ENCODE measurements around the gene HEXIM1. TPM values are rescaled to one million over a fixed set of nuclear protein-coding genes. Genes with fewer than 3 reads are reported as not detected.

Gene HEXIM1
- 19.8 TPM for total RNA-seq
- long read RNA-seq, transcript HEXIM1-201 (1 exons, 3,600 nt) = major isoform, 23 of 24 reads
- long read RNA-seq, partial matches to known transcripts = 0 of 24 reads
- long read RNA-seq, other reads (novel, unspliced or antisense) = 1 of 24 reads

GRCh38 chr17:45148183-45149036 lies at the start of gene HEXIM1:
Gene HEXIM1 (plus strand): TSS chr17:45148475. CDS start chr17:45149191, 716 bp downstream.
- peak; percentile 100 for DNase-seq (ENCODE audit: low spot score)
- intact Hi-C loops (cut with DNase I) = loop anchor here (1.0 kb wide), 1 partner anchor 13 kb away; the partner anchor contains the start of gene HEXIM2

GRCh38 chr17:45098869-45099616 lies 49.2 kb upstream of the HEXIM1 start:
- peak; percentile 94 for DNase-seq (ENCODE audit: low spot score)
- intact Hi-C loops (cut with DNase I) = loop anchor here (5.0 kb wide), 3 partner anchors 33 to 177 kb away; partner anchors contain the start of gene PLCD3

GRCh38 chr17:45101546-45101882 lies 46.8 kb upstream of the HEXIM1 start:
- intact Hi-C loops (cut with DNase I) = no loop called here

GRCh38 chr17:45101883-45102811 lies 46.1 kb upstream of the HEXIM1 start:
- no peak for DNase-seq (ENCODE audit: low spot score)
- intact Hi-C loops (cut with DNase I) = no loop called here

More at GRCh38 chr17:45101546-45101882, 46.8 kb upstream of the HEXIM1 start:
- no peak for DNase-seq (ENCODE audit: low spot score)

GRCh38 chr17:45102856-45103255 lies 45.4 kb upstream of the HEXIM1 start:
- DNase-seq (ENCODE audit: low spot score) = no peak
- intact Hi-C loops (cut with DNase I) = no loop called here

GRCh38 chr17:45103269-45103795 lies 44.9 kb upstream of the HEXIM1 start:
- no peak for DNase-seq (ENCODE audit: low spot score)
- intact Hi-C loops (cut with DNase I) = no loop called here

GRCh38 chr17:45104029-45104428 lies 44.2 kb upstream of the HEXIM1 start:
- no peak for DNase-seq (ENCODE audit: low spot score)
- intact Hi-C loops (cut with DNase I) = no loop called here

- intact Hi-C loops (cut with DNase I) = no loop called here
- DNase-seq (ENCODE audit: low spot score) = no peak
Measured at GRCh38 chr17:45104497-45104896, 43.8 kb upstream of the HEXIM1 start.

- intact Hi-C loops (cut with DNase I) = no loop called here
Measured at GRCh38 chr17:45104907-45105624, 43.2 kb upstream of the HEXIM1 start.

GRCh38 chr17:45106096-45106495 lies 42.2 kb upstream of the HEXIM1 start:
- intact Hi-C loops (cut with DNase I) = no loop called here
- no peak for DNase-seq (ENCODE audit: low spot score)

More at GRCh38 chr17:45104907-45105624, 43.2 kb upstream of the HEXIM1 start:
- DNase-seq (ENCODE audit: low spot score) = no peak

GRCh38 chr17:45106582-45106981 lies 41.7 kb upstream of the HEXIM1 start:
- no peak for DNase-seq (ENCODE audit: low spot score)
- intact Hi-C loops (cut with DNase I) = no loop called here

GRCh38 chr17:45107293-45108010 lies 40.8 kb upstream of the HEXIM1 start:
- intact Hi-C loops (cut with DNase I) = no loop called here
- no peak for DNase-seq (ENCODE audit: low spot score)

- intact Hi-C loops (cut with DNase I) = no loop called here
- no peak for DNase-seq (ENCODE audit: low spot score)
Measured at GRCh38 chr17:45108051-45108450, 40.2 kb upstream of the HEXIM1 start.

GRCh38 chr17:45108595-45109521 lies 39.4 kb upstream of the HEXIM1 start:
- DNase-seq (ENCODE audit: low spot score) = no peak

GRCh38 chr17:45110676-45111611 lies 37.3 kb upstream of the HEXIM1 start:
- intact Hi-C loops (cut with DNase I) = loop anchor here (2.0 kb wide), 1 partner anchor 18 kb away; no protein-coding TSS in a partner anchor
- DNase-seq (ENCODE audit: low spot score) = peak; percentile 83

More at GRCh38 chr17:45108595-45109521, 39.4 kb upstream of the HEXIM1 start:
- intact Hi-C loops (cut with DNase I) = no loop called here
